CD4-positive, alpha-beta T cell treated with Interleukin-15 for 4 hours (primary cell): ENCODE results near the gene CTNNBL1.

Source experiments
- DNase-seq: peaks from one replicate; pipeline ENCODE4 v3.0.0-alpha.2; 2020; ENCODE audit warnings: low spot score

CTNNBL1 gene

DNA sequence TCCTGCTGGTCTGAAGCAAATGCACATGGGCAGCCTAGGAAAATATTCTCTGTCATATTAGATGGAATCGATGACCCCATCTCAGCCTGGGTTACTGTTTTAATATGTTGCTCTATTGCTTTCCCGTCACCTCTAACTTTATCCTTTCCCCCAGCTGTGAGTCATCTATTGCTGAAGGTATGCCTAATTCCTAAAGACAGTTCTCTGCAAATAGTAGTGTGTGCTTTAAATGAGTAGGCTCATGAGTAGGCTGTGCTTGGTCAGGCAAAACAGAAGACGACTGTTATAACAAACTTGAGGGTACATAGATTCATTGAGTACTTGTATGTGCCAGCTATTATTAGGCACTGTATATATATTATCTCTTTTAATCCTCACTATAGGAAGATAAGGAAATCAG lies 47.2 kb downstream of the CTNNBL1 start:
- no peak for DNase-seq

DNA sequence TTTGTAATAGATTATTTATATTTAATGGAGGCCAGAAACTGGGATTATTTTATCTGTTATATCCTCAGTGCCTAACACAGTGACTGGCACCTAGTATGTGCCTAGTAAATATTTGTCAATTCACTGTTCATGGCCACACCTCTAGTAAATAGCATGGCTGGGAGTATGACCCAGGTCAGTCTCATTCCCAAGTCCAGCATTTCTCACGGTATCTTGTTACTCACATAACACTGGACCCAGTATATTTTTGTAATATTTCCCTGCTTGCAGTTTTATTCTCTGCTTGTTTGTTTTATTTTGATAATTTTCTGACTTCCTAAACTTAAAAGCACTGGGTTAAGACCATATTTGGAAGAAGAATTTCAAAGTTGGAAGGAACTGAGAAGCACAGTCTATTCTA lies 47.7 kb downstream of the CTNNBL1 start:
- DNase-seq = no peak

GRCh38 chr20:37742131-37742530 lies 48.3 kb downstream of the CTNNBL1 start:
- DNase-seq = no peak

GRCh38 chr20:37744347-37744746 lies 50.5 kb downstream of the CTNNBL1 start:
- no peak for DNase-seq

DNA sequence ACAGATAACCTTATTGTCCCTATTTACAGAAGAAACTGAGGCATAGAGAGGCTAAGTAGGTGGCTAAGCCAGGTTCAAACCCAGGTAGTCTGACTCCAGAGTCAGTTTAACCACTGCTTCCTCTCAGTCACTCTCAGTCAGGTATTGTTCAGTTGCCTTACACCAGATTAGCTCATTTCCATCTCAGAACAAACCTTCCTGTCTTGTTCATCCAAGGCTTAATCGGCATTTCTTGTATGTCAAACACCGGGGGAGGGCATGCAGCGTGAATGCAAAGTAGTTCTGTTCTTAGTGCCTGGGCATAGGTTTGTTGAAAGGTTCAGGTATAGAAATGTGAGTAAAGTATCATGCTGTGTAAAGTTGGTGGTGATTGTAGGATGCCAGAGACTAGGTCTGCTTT lies 51.7 kb downstream of the CTNNBL1 start:
- DNase-seq = peak; percentile 31

DNA sequence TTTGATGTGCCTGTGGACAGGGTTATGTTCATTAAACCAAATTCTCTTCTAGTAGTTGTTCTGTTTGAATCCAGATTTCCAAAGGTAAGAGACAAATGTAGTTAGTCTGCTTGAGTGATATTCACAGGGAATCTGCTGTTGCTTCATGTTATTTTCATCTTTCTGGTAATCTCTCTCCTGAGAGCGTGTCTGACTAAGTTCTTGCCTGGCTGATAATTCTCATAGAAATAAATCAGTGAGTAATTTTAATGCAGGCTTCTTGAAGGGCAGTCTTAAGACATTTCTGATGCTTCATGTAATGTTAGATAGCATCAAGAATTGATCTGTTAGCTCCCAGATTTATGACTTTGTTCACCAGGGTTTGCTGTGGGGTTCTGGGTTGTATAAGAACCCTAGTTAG lies 54.2 kb downstream of the CTNNBL1 start:
- DNase-seq = no peak

GRCh38 chr20:37749218-37749617 lies 55.4 kb downstream of the CTNNBL1 start:
- no peak for DNase-seq

GRCh38 chr20:37749620-37750403 lies 56.0 kb downstream of the CTNNBL1 start:
- DNase-seq = no peak

DNA sequence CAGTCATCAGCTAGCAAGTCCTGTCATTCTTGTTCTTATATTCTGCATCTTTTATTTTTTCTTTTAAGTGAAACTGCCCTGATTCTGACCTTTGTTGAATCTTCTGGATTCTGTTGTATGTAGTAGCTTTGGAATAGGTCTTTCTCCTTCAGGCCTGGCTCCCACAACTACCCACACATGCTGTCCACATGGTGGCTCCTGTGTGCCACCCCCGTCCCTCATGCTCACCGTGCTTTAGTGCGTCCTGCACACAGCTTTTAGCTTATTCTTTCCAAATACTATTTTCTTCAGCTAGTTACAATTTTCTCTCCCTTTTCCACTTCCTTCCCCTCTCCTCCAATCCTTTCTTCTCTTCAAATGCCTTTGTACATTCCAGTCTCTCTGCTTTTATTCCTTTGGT lies 61.8 kb downstream of the CTNNBL1 start:
- no peak for DNase-seq

- DNase-seq = no peak
Observed at GRCh38 chr20:37756234-37756633, 62.4 kb downstream of the CTNNBL1 start.

GRCh38 chr20:37757550-37757949 lies 63.7 kb downstream of the CTNNBL1 start:
- no peak for DNase-seq

DNA sequence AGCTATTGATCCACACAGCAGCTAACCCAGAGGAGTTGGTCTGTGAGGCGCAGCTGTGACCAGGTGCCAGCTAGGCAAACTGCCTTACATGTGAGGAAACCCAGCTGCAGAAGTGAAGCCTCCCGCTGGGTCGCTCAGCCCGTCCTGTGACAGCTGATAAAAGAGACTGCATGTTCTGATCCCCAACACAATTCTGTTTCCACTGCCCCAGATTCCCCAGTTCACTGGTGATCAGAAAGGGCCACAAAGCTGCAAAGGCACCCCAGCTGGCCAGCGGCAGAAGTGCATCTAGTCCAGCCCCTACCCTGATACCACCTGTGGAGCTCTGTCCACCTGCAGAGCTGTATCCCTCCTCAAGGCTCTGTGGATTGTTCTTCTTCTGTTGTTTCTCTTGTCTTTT lies 64.5 kb downstream of the CTNNBL1 start:
- DNase-seq = no peak

GRCh38 chr20:37759052-37759553 lies 65.3 kb downstream of the CTNNBL1 start:
- DNase-seq = no peak

DNA sequence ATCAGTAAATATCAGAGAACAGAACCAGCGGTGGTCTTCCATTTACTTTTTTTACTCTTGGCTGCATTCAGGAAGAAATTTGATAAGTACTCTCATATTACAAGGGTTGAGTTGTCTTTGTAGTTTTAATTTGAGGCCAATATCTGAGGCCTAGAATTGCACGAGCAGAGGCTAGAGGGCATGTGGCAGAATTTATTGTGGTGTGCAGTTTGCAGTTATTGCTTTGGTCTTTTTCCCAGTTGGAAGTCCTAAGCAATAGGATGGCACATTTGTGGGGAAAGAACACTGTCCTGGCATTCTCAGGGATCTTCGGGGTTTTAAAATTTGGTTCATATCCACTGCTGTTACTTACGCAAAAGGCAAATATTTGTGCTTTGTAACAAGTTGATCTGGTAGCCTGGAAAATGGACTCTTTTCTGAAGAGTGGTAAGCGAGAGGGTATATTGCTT lies 66.0 kb downstream of the CTNNBL1 start:
- no peak for DNase-seq

- no peak for DNase-seq
Observed at GRCh38 chr20:37760322-37760721, 66.5 kb downstream of the CTNNBL1 start.

GRCh38 chr20:37762716-37763485 lies 69.1 kb downstream of the CTNNBL1 start:
- DNase-seq = no peak

DNA sequence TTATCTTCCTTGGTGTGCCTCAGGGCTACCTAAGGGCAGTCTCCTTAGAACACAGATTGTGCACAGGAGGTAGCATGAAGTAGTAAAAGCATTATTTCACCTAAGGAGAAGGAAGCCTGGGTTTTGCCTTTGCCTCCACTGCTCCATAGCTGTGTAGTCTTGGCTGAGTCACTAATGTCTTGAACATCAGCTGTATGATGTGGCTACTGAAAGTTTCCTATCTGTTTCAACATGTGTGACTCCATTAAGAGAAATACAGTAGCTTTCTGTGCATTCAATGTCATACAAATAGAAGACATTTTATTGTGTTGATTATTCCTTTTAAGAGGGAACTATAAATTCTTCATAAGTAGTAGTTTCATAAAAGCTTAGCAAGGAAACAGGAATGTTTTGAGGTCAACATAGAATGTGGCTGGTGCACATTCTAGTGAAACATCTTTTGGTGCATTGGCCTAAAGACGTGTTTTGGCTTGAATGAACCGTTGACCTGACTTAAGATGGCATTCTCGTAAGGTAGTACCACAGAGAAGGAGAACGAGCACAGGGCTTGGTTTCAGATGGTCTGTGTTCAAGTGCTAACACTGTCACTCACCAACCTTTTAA lies 70.6 kb downstream of the CTNNBL1 start:
- no peak for DNase-seq

- no peak for DNase-seq
Observed at GRCh38 chr20:37770908-37771307, 77.1 kb downstream of the CTNNBL1 start.

DNA sequence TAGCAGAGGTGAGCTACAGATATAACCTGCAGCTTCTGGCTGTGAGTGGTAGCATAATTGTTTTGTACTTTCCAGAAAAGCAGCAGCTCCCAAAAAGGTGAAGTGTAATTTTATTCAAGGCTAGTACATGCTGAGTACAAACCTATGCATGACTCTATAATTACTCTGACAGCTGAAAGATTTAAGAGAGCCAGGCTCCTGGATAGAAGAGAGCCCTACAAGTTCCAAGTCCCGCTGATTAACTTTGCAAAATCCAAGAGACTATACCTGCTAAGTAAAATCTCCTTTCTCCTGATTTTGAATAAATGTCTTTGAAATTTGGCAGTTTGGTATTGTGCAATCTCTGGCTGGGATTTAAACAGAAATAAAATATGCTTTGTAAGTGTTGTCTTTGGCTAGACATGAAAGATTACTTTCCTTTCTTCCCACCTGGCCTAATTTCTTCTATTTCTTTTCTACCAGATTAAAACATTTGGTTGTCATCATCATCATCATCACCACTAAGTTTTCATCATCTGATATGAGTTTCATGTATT lies 79.5 kb downstream of the CTNNBL1 start:
- no peak for DNase-seq

DNA sequence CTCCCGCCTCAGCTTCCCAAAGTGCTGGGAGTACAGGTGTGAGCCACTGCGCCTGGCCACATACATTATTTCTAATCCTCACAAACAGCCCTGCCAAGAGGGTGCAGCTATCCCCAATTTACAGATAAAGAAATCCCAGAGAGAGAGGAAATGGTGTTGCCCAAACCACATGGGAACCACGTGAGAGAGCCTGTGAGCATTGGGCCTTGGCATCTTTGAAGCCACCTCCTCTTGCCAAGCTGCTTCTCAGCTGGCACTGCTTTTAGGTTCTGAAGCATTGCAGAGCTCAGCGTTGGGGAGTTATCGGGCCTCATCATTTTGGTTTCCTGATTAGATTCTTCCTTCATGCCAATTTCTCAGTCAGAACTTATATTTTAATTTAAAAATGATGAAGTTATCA lies 80.3 kb downstream of the CTNNBL1 start:
- DNase-seq = no peak

DNA sequence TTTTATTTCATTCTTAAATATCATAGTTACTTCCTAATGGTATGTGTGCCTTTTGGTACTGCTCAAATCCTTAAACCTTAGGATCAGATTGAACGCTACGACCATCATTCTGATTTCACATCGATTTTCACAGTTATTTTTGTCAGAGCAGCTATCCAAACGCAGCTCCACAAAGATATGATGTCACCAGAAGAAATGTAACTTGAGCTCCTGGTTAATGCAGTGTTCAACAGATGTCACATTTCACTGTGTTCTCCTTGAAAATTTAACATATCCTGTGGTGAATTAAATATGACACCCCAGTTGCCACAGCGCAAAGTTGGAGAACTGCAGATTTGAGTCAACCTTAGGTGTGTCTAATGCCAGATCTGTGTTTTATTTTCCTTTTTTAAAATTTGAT lies 81.4 kb downstream of the CTNNBL1 start:
- no peak for DNase-seq

GRCh38 chr20:37776049-37776448 lies 82.2 kb downstream of the CTNNBL1 start:
- no peak for DNase-seq

- no peak for DNase-seq
Observed at GRCh38 chr20:37776526-37776925, 82.7 kb downstream of the CTNNBL1 start.
